PC-3 (cell line): Measurements from ENCODE around the gene SPIRE1.

Experiments used
- EZH2 ChIP-seq: fragments of 300-600 bp; sonication (generic); IDR thresholded peaks from one replicate; pipeline ENCODE4 v1.6.1; 2017; ENCODE audit warnings: antibody characterized with exemption, mild to moderate bottlenecking, low read length; ENCODE audit not compliant: unreplicated experiment
- TF ChIP-seq, protein P1 (sequence below): fragments of 300-600 bp; sonication (generic); conservative IDR thresholded peaks from 2 replicates; pipeline ENCODE4 v1.5.1; 2017; ENCODE audit warnings: antibody characterized with exemption, low read depth, mild to moderate bottlenecking, low read length

DNA sequence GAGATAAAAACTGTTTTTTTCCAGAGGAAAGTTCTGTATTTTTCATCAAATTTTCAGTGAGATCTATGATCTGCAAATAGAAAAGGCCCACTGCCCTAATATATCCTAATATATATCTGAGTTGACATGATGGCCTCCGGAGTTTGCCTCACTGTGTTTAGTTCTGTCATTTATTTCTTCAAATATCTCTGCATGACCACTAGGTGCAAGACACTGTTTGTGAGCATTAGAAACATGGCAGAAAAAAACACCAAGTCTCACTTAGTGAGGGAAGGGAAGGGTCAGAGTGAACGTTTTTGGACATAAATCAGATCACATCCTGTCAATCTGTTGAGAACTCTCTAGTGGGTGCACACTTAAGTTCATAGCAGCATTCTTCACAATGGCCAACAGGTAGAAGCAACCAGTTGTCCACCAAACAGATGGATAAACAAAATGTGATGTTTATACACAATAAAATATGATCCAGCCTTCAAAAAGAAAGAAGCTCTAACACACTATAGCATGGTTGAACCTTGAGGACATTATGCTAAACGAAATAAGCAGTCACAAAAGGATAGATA is 53.4 kb downstream of the SPIRE1 start:
- TF ChIP-seq, protein P1, sequence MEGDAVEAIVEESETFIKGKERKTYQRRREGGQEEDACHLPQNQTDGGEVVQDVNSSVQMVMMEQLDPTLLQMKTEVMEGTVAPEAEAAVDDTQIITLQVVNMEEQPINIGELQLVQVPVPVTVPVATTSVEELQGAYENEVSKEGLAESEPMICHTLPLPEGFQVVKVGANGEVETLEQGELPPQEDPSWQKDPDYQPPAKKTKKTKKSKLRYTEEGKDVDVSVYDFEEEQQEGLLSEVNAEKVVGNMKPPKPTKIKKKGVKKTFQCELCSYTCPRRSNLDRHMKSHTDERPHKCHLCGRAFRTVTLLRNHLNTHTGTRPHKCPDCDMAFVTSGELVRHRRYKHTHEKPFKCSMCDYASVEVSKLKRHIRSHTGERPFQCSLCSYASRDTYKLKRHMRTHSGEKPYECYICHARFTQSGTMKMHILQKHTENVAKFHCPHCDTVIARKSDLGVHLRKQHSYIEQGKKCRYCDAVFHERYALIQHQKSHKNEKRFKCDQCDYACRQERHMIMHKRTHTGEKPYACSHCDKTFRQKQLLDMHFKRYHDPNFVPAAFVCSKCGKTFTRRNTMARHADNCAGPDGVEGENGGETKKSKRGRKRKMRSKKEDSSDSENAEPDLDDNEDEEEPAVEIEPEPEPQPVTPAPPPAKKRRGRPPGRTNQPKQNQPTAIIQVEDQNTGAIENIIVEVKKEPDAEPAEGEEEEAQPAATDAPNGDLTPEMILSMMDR: peak; percentile 51
- TF ChIP-seq EZH2: no peak
